ENCODE data around the gene IGIP.

DNA sequence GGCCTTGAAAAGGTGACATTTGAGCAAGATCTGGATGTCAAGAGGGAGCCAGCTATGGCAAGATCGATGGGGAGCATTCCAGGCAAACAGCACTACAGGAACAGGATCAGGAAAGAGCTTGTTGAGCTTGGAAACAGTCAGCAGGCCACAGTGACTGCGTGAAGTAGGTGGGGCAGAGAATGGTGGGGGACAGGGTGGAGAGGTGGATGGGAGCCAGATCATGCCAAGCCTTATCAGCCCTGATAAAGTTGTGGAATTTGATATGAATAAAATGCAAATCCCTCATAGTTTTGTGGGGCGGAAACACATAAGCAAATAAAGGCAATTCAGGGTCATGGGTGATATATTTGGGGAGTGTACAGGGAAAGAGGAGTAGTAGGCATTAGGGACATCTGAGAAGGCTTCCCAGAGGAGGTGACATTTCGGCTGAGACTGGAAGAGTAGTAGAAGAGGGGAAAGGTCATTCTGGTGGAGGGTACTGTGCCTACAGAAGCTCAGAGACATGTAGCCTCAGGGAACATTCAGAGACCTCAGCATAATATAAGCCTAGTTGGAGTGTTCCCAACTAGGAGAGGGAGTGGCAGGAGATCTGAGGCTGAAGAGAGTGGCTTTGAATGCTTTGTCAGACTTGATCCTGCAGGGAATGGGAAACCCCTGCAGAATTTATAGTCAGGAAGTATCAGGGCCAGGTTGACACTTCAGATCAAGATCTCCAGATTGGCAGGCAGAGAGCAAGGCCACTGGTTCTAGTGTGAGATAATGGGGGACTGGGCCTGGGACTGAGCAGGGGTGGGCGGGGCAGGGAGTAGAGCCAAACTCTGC lies 39.6 kb downstream of the IGIP start:
- no peak for TF ChIP-seq POLR2AphosphoS5 (IDR thresholded peaks at IDR 0.05; ENCODE audit: insufficient read depth, low read depth, low read length)
- TF ChIP-seq, protein P1, sequence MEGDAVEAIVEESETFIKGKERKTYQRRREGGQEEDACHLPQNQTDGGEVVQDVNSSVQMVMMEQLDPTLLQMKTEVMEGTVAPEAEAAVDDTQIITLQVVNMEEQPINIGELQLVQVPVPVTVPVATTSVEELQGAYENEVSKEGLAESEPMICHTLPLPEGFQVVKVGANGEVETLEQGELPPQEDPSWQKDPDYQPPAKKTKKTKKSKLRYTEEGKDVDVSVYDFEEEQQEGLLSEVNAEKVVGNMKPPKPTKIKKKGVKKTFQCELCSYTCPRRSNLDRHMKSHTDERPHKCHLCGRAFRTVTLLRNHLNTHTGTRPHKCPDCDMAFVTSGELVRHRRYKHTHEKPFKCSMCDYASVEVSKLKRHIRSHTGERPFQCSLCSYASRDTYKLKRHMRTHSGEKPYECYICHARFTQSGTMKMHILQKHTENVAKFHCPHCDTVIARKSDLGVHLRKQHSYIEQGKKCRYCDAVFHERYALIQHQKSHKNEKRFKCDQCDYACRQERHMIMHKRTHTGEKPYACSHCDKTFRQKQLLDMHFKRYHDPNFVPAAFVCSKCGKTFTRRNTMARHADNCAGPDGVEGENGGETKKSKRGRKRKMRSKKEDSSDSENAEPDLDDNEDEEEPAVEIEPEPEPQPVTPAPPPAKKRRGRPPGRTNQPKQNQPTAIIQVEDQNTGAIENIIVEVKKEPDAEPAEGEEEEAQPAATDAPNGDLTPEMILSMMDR (IDR thresholded peaks at IDR 0.05; ENCODE audit: extremely low read depth in 1 of 2, insufficient read depth in 1 of 2, low read depth in 1 of 2, low read length in 2 of 2), result no peak
- no peak for TF ChIP-seq POLR2A (IDR thresholded peaks at IDR 0.05; ENCODE audit: low read depth, low read length)
- TF ChIP-seq EZH2 (IDR thresholded peaks at IDR 0.05; ENCODE audit: borderline replicate concordance, low read depth, low read length, severe bottlenecking), result no peak
- no peak for TF ChIP-seq FOS (IDR thresholded peaks at IDR 0.05; ENCODE audit: borderline replicate concordance, insufficient read depth, low read length)
- TF ChIP-seq, protein P2, sequence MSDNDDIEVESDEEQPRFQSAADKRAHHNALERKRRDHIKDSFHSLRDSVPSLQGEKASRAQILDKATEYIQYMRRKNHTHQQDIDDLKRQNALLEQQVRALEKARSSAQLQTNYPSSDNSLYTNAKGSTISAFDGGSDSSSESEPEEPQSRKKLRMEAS (IDR thresholded peaks at IDR 0.05; ENCODE audit: insufficient read depth, insufficient read length), result no peak
- no peak for TF ChIP-seq JUN (IDR thresholded peaks at IDR 0.05; ENCODE audit: borderline replicate concordance, insufficient read depth, insufficient read length, low read depth)
- no peak for TF ChIP-seq GATA2 (IDR thresholded peaks at IDR 0.05; ENCODE audit: insufficient read depth, insufficient read length, low read depth, low read length)

Measured in endothelial cell of umbilical vein (primary cell).